ENCODE measurements around the gene TRIOBP. TPM values are rescaled to one million over a fixed set of nuclear protein-coding genes. Genes with fewer than 3 reads are reported as not detected.

The TRIOBP gene
- polyA plus RNA-seq, 1 donor (not counting 4 experiments of a cell fraction or from before 2014, with no cell fraction given), result 22.2 TPM

GRCh38 chr22:37806409-37807333 lies 109.8 kb downstream of the TRIOBP start:
- dilution Hi-C loops (cut with MboI; ENCODE audit: extremely low pct_ligation_motif_present, low sequenced_read_pairs), result no loop called here

DNA sequence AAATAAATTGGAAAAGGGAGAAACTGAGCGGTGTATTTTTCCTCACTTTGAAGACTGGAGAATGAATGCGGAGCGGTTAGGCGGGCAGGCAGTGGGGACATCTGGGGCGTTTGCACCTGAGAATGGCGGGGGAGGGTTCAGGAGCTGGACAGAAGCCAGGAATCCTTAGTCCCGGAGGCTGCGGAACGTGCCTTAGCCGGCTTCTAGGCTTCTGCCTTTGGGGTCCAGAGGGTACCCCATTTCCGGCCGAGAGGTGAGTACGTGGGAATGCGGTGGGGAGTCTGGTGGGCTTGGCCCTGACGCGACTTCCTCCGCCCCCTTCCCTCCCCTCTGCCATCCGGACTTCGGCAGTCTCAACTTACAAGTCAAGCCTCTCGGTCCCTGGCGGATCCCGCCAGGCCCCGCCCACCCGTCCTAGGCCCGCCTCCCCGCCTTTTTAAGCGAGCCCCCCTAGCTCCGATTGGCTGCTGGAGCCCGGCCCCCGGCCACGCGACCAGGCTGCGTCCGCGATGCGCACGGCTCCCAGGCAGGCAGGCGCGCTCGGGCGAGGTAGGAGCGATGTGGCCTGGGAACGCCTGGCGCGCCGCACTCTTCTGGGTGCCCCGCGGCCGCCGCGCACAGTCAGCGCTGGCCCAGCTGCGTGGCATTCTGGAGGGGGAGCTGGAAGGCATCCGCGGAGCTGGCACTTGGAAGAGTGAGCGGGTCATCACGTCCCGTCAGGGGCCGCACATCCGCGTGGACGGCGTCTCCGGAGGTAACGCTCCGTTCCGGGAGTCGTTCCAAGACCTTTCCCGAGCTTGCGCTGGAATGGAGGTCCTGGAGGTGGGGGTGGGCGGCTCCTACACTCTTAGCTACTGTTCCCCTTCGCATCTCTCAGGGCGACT lies 110.8 kb downstream of the TRIOBP start, which contains the start of gene GCAT:
Gene GCAT (plus strand): TSS at position 525 of the 884 bp plus-strand sequence. CDS start 34 bp downstream, at position 559.
- FAIRE-seq, result peak; percentile 67
- Histone ChIP-seq H3K9me1 (ENCODE audit: control insufficient read depth, extremely low read depth, insufficient read depth, low read length) (no peaks in the 10 kb centered on the region), H3K9ac (ENCODE audit: control insufficient read depth, extremely low read depth, insufficient read depth, low read length) (peak within 1 kb of the TSS; percentile 84), H3K9me3 (ENCODE audit: control insufficient read depth, low read depth, low read length) (no peaks in the 10 kb centered on the region), H3K36me3 (ENCODE audit: control insufficient read depth in 2 of 2, extremely low read depth in 1 of 2, insufficient read depth in 2 of 2, low read length in 2 of 2) (no peaks in the 10 kb centered on the region), H3K4me1 (ENCODE audit: control insufficient read depth, extremely low read depth, insufficient read depth, low read length) (peaks cover 13% of the 10 kb centered on the region), H4K20me1 (ENCODE audit: control insufficient read depth, extremely low read depth, insufficient read depth, low read length) (no peaks in the 10 kb centered on the region), H3K27me3 (ENCODE audit: control insufficient read depth, extremely low read depth, insufficient read depth, low read length) (no peaks in the 10 kb centered on the region), H3K79me2 (ENCODE audit: control insufficient read depth, insufficient read depth, low read length) (no peaks in the 10 kb centered on the region), H2AFZ (ENCODE audit: control insufficient read depth, low read length) (peak within 1 kb of the TSS; percentile 94), H3K27ac (ENCODE audit: control insufficient read depth, insufficient read depth, low read length) (peak within 1 kb of the TSS; percentile 69), H3K4me3 (ENCODE audit: control insufficient read depth in 2 of 3, extremely low read depth in 1 of 3, insufficient read depth in 2 of 3, low read depth in 1 of 3, low read length in 3 of 3) (peak within 1 kb of the TSS; percentile 50 to 76 (median 57)), H3K4me2 (ENCODE audit: control insufficient read depth, extremely low read depth, insufficient read depth, low read depth, low read length) (peak within 1 kb of the TSS; percentile 94)
- dilution Hi-C loops (cut with MboI; ENCODE audit: extremely low pct_ligation_motif_present, low sequenced_read_pairs), result no loop called here
- TF ChIP-seq CTCF (optimal IDR thresholded peaks at IDR 0.05 in 1 of 3, IDR thresholded peaks at IDR 0.05 in 1 of 3, conservative IDR thresholded peaks at IDR 0.05 in 1 of 3; ENCODE audit: extremely low read depth in 1 of 3, insufficient read depth in 2 of 3, low read length in 3 of 3) (no peak), EZH2 (IDR thresholded peaks at IDR 0.05; ENCODE audit: low read length) (no peak)
- peak; percentile 73 for DNase-seq (ENCODE audit: low read depth, low spot score)

More at GRCh38 chr22:37806409-37807333, 109.8 kb downstream of the TRIOBP start:
- peak overlapping the region; percentile 69 for H3K27ac ChIP-seq (ENCODE audit: control insufficient read depth, insufficient read depth, low read length)
- DNase-seq (ENCODE audit: low read depth, low spot score), result no peak
- no peaks in the 10 kb centered on the region for H3K36me3 ChIP-seq (ENCODE audit: control insufficient read depth in 2 of 2, extremely low read depth in 1 of 2, insufficient read depth in 2 of 2, low read length in 2 of 2)
- peak overlapping the region; percentile 84 for H3K9ac ChIP-seq (ENCODE audit: control insufficient read depth, extremely low read depth, insufficient read depth, low read length)
- H3K79me2 ChIP-seq (ENCODE audit: control insufficient read depth, insufficient read depth, low read length), result no peaks in the 10 kb centered on the region
- H3K4me3 ChIP-seq (ENCODE audit: control insufficient read depth in 2 of 3, extremely low read depth in 1 of 3, insufficient read depth in 2 of 3, low read depth in 1 of 3, low read length in 3 of 3), result peak overlapping the region; percentile 50 to 76 (median 57)
- TF ChIP-seq CTCF (optimal IDR thresholded peaks at IDR 0.05 in 1 of 3, IDR thresholded peaks at IDR 0.05 in 1 of 3, conservative IDR thresholded peaks at IDR 0.05 in 1 of 3; ENCODE audit: extremely low read depth in 1 of 3, insufficient read depth in 2 of 3, low read length in 3 of 3) (no peak), EZH2 (IDR thresholded peaks at IDR 0.05; ENCODE audit: low read length) (no peak)
- no peaks in the 10 kb centered on the region for H3K9me3 ChIP-seq (ENCODE audit: control insufficient read depth, low read depth, low read length)
- H3K4me2 ChIP-seq (ENCODE audit: control insufficient read depth, extremely low read depth, insufficient read depth, low read depth, low read length), result peak overlapping the region; percentile 94
- H3K9me1 ChIP-seq (ENCODE audit: control insufficient read depth, extremely low read depth, insufficient read depth, low read length), result no peaks in the 10 kb centered on the region
- H4K20me1 ChIP-seq (ENCODE audit: control insufficient read depth, extremely low read depth, insufficient read depth, low read length), result no peaks in the 10 kb centered on the region
- H3K27me3 ChIP-seq (ENCODE audit: control insufficient read depth, extremely low read depth, insufficient read depth, low read length), result no peaks in the 10 kb centered on the region
- no peak overlapping the region for H2AFZ ChIP-seq (ENCODE audit: control insufficient read depth, low read length)
- peak; percentile 75 for FAIRE-seq
- peaks cover 15% of the 10 kb centered on the region for H3K4me1 ChIP-seq (ENCODE audit: control insufficient read depth, extremely low read depth, insufficient read depth, low read length)
